A549 (cell line): ENCODE data around the gene TUBB3. TPM values are rescaled to one million over a fixed set of nuclear protein-coding genes. Genes with fewer than 3 reads are reported as not detected.

Experiments
- ATAC-seq, 2 experiments: fragments of 200-7000 bp in 1 of 2; fragments of >200 bp in 1 of 2; cut with Nextera tagmentation in 1 of 2; cut with Tn5 transposase in 1 of 2; 3 replicates each; pipeline versions ENCODE4 v1.8.0 to v1.9.1; 2018 to 2020; ENCODE audit warnings: mild to moderate bottlenecking in 1 of 2, moderate library complexity in 1 of 2
- CTCF ChIA-PET: fragments of 300-600 bp; sonication (Branson Sonifier 250); formaldehyde crosslinking; extraction: SDS; loops from one replicate; lab custom pipeline; 2021; ENCODE audit warnings: antibody characterized with exemption, inconsistent platforms; lab: Yijun Ruan, JAX
- POLR2A ChIA-PET: fragments of 350-600 bp; formaldehyde crosslinking; extraction: SDS; loops from one replicate; lab custom pipeline; 2021; ENCODE audit warnings: antibody characterized with exemption, inconsistent platforms; lab: Yijun Ruan, JAX
- DNase-seq, 2 experiments: peaks; one replicate each; pipeline versions ENCODE4 v3.0.0 to v3.0.0-alpha.2; 2011 to 2016; ENCODE audit warnings: low read depth in 1 of 2, low spot score in 1 of 2
- FAIRE-seq: peaks from 2 replicates; lab custom pipeline; 2011; peaks lifted over from hg19 to GRCh38; lab: Jason Lieb, UNC
- H3K27ac ChIP-seq, 2 experiments: fragments of >200 bp; sonication (Bioruptor Twin); formaldehyde crosslinking; 3 replicates each; pipeline ENCODE4 v1.5.1; 2016 to 2017
- H3K4me1 ChIP-seq: fragments of >200 bp; sonication (Bioruptor Twin); formaldehyde crosslinking; 3 replicates; pipeline ENCODE4 v1.6.1; 2016
- H3K4me2 ChIP-seq: fragments of >200 bp; sonication (Bioruptor Twin); formaldehyde crosslinking; 3 replicates; pipeline ENCODE4 v1.6.1; 2016
- H3K4me3 ChIP-seq: fragments of >200 bp; sonication (Bioruptor Twin); formaldehyde crosslinking; 3 replicates; pipeline ENCODE4 v1.5.1; 2016
- H3K9me3 ChIP-seq: fragments of >200 bp; sonication (Bioruptor Twin); formaldehyde crosslinking; 3 replicates; pipeline ENCODE4 v1.6.1; 2016
- CBX8 ChIP-seq: fragments of 200-600 bp; sonication (generic); IDR thresholded peaks from 2 replicates; pipeline ENCODE4 v1.6.1; 2016
- CHD2 ChIP-seq: fragments of 150-350 bp; IDR thresholded peaks from 2 replicates; pipeline ENCODE4 v1.6.1; 2014; ENCODE audit warnings: low read length; ENCODE audit not compliant: partially characterized antibody
- ESRRA ChIP-seq: fragments of 150-350 bp; IDR thresholded peaks from 2 replicates; pipeline ENCODE4 v1.6.1; 2014; ENCODE audit warnings: mild to moderate bottlenecking, low read length, borderline replicate concordance
- HEYL ChIP-seq: fragments of 250-450 bp; sonication (Bioruptor Pico); IDR thresholded peaks from 2 replicates; pipeline ENCODE4 v1.8.0; 2021; ENCODE audit warnings: mild to moderate bottlenecking, moderate library complexity
- MAX ChIP-seq: IDR thresholded peaks from 2 replicates; pipeline ENCODE4 v1.6.1; 2012
- MYC ChIP-seq: IDR thresholded peaks from 2 replicates; pipeline ENCODE4 v1.6.1; 2012; ENCODE audit warnings: mild to moderate bottlenecking, inconsistent platforms, low read length, improper control_type of control experiment, borderline replicate concordance
- NR3C1 ChIP-seq: fragments of >200 bp; sonication (Bioruptor Twin); formaldehyde crosslinking; IDR thresholded peaks from 3 replicates; pipeline ENCODE4 v1.6.1; 2017
- RARB ChIP-seq: fragments of 250-450 bp; sonication (Bioruptor Pico); IDR thresholded peaks from 2 replicates; pipeline ENCODE4 v1.8.0; 2021; ENCODE audit warnings: mild to moderate bottlenecking, moderate library complexity
- REST ChIP-seq: fragments of 200-600 bp; sonication (generic); IDR thresholded peaks from 2 replicates; pipeline ENCODE4 v1.6.1; 2016; ENCODE audit warnings: antibody characterized with exemption, mild to moderate bottlenecking, moderate library complexity
- ZSCAN20 ChIP-seq: fragments of 250-450 bp; sonication (Bioruptor Pico); IDR thresholded peaks from 2 replicates; pipeline ENCODE4 v1.8.0; 2022; ENCODE audit warnings: mild to moderate bottlenecking, moderate library complexity
- WGBS: methylation state at CpG from one replicate; pipeline ENCODE4 v1.1.6; 2017; ENCODE audit errors: missing lambda C conversion rate; 5-methylcytosine and 5-hydroxymethylcytosine counted together
- polyA plus RNA-seq, 4 experiments: library from polyadenylated mRNA; depleted of rRNA in 3 of 4; stranded (reverse); fragments of >200 nt; fragmentation: RNase III in 1 of 4; extraction: RNeasy Plus Mini Kit Qiagen cat#74134 plus additional on column Dnase treatment in 1 of 4; gene quantifications; 2 replicates in 3 of 4; 3 replicates in 1 of 4; pipeline ENCODE4 v1.2.3, GENCODE V29; 2011 to 2017
- TF ChIP-seq, protein P1 (sequence below): fragments of 250-450 bp; sonication (Bioruptor Pico); IDR thresholded peaks from 2 replicates; pipeline ENCODE4 v1.5.0; 2021; ENCODE audit warnings: mild to moderate bottlenecking, moderate library complexity, borderline replicate concordance
- TF ChIP-seq, protein P2 (sequence below): fragments of 150-350 bp; IDR thresholded peaks from 2 replicates; pipeline ENCODE4 v1.6.1; 2014; ENCODE audit warnings: low read depth, mild to moderate bottlenecking, low read length

TUBB3 gene
- polyA plus RNA-seq, 2 of the 4 experiments (the other 2 are of a cell fraction) = 48.9 to 163 TPM

GRCh38 chr16:89906140-89907025, 16.8 kb upstream of the TUBB3 start:
- no peak overlapping the region for H3K4me2 ChIP-seq
- H3K4me1 ChIP-seq = peaks cover 4% of the 10 kb centered on the region; the same call in 2 of the 3 replicates
- DNase-seq (peak in 1 of 2 experiments; percentile 25), FAIRE-seq (no peak), ATAC-seq (peak; percentile 34 to 47)
- H3K9me3 ChIP-seq = peaks cover 7% of the 10 kb centered on the region; the same call in 1 of the 3 replicates
- POLR2A ChIA-PET = interaction anchor here (1.9 to 3.1 kb wide), 2 partner anchors 16 to 32 kb away, joined by 19 to 20 read pairs; partner anchors contain the start of genes TCF25 and TUBB3
- H3K27ac ChIP-seq = no peak overlapping the region
- WGBS = 95% methylated on average over 40 of the region's 40 CpGs
- CTCF ChIA-PET = interaction anchor here (7.6 kb wide), 1 partner anchor 16 kb away, joined by 109 read pairs; the partner anchor contains the start of genes MC1R and TUBB3
- no peak overlapping the region for H3K4me3 ChIP-seq
- TF ChIP-seq MYC = no peak
- TF ChIP-seq ZSCAN20 = no peak
- TF ChIP-seq, protein P1, sequence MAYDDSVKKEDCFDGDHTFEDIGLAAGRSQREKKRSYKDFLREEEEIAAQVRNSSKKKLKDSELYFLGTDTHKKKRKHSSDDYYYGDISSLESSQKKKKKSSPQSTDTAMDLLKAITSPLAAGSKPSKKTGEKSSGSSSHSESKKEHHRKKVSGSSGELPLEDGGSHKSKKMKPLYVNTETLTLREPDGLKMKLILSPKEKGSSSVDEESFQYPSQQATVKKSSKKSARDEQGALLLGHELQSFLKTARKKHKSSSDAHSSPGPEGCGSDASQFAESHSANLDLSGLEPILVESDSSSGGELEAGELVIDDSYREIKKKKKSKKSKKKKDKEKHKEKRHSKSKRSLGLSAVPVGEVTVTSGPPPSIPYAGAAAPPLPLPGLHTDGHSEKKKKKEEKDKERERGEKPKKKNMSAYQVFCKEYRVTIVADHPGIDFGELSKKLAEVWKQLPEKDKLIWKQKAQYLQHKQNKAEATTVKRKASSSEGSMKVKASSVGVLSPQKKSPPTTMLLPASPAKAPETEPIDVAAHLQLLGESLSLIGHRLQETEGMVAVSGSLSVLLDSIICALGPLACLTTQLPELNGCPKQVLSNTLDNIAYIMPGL (CRISPR knock-in tag) = no peak
- no peak for TF ChIP-seq CHD2
- no peak for TF ChIP-seq RARB (CRISPR knock-in tag)
- TF ChIP-seq REST = no peak
- TF ChIP-seq, all 56 proteins: peak for 0

GRCh38 chr16:89907055-89907814, 15.9 kb upstream of the TUBB3 start:
- no peak for FAIRE-seq

More at GRCh38 chr16:89907055-89907814, 15.9 kb upstream of the TUBB3 start:
- WGBS = 92% methylated on average over 9 of the region's 13 CpGs
- peaks cover 7% of the 10 kb centered on the region; the same call in 1 of the 3 replicates for H3K9me3 ChIP-seq
- H3K4me1 ChIP-seq = peaks cover 4% of the 10 kb centered on the region; the same call in 2 of the 3 replicates
- DNase-seq (no peak), ATAC-seq (no peak)
- no peak overlapping the region for H3K27ac ChIP-seq
- CTCF ChIA-PET = interaction anchor here (1.7 to 7.6 kb wide), 2 partner anchors 14 to 15 kb away, joined by 6 to 109 read pairs; partner anchors contain the start of genes MC1R and TUBB3
- TF ChIP-seq ESRRA = no peak
- TF ChIP-seq CBX8 = no peak
- TF ChIP-seq MAX = no peak
- no peak for TF ChIP-seq HEYL (CRISPR knock-in tag)
- no peak for TF ChIP-seq NR3C1
- TF ChIP-seq, protein P2, sequence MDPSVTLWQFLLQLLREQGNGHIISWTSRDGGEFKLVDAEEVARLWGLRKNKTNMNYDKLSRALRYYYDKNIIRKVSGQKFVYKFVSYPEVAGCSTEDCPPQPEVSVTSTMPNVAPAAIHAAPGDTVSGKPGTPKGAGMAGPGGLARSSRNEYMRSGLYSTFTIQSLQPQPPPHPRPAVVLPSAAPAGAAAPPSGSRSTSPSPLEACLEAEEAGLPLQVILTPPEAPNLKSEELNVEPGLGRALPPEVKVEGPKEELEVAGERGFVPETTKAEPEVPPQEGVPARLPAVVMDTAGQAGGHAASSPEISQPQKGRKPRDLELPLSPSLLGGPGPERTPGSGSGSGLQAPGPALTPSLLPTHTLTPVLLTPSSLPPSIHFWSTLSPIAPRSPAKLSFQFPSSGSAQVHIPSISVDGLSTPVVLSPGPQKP = no peak
- H3K4me3 ChIP-seq = no peak overlapping the region
- POLR2A ChIA-PET = interaction anchor here (0.7 to 3.1 kb wide), 4 partner anchors 8 to 33 kb away, joined by 4 to 20 read pairs (median 12); partner anchors contain the start of genes MC1R, TCF25 and TUBB3
- no peak overlapping the region for H3K4me2 ChIP-seq
